Esophagus muscularis mucosa (tissue), 4 donors: Measurements from ENCODE around the gene WDFY3. TPM values are rescaled to one million over a fixed set of nuclear protein-coding genes. Genes with fewer than 3 reads are reported as not detected.

Experiments used
- DNase-seq: peaks from one replicate; pipeline ENCODE4 v3.0.0-alpha.2; 2017; ENCODE audit errors: extremely low spot score
- H3K27ac ChIP-seq, 4 donors: fragments of 200-600 bp; sonication (generic); replicated peaks in 1 of 4; 1 replicate in 3 of 4; 2 replicates in 1 of 4; pipeline ENCODE4 v1.5.1; 2016 to 2019; ENCODE audit warnings: mild to moderate bottlenecking in 1 of 4
- H3K27me3 ChIP-seq, 4 donors: fragments of 200-600 bp; sonication (generic); one replicate each; pipeline versions ENCODE4 v1.5.1 to v1.6.0; 2016 to 2019
- H3K36me3 ChIP-seq, 4 donors: fragments of 200-600 bp; sonication (generic); one replicate each; pipeline ENCODE4 v1.5.1; 2016 to 2019
- H3K4me1 ChIP-seq, 4 donors: fragments of 200-600 bp; sonication (generic); one replicate each; pipeline ENCODE4 v1.5.1; 2016 to 2019
- H3K4me3 ChIP-seq, 4 donors: fragments of 200-600 bp; sonication (generic); 1 replicate in 2 of 4; 2 replicates in 2 of 4; pipeline ENCODE4 v1.5.1; 2016 to 2019; ENCODE audit warnings: mild to moderate bottlenecking in 4 of 4, moderate library complexity in 1 of 4
- H3K9me3 ChIP-seq, 4 donors: fragments of 200-600 bp; sonication (generic); 1 replicate in 3 of 4; 2 replicates in 1 of 4; pipeline ENCODE4 v1.5.1; 2016 to 2019
- CTCF ChIP-seq, 3 experiments: fragments of 200-600 bp in 2 of 3; fragments of 450-650 bp in 1 of 3; sonication (generic) in 2 of 3; IDR thresholded peaks; one replicate each; pipeline ENCODE4 v1.5.1; 2017 to 2019; ENCODE audit warnings: antibody characterized with exemption in 3 of 3, mild to moderate bottlenecking in 2 of 3, moderate library complexity in 1 of 3
- EP300 ChIP-seq: sonication (generic); formaldehyde crosslinking; IDR thresholded peaks from one replicate; pipeline ENCODE4 v1.6.1; 2017; ENCODE audit warnings: antibody characterized with exemption
- POLR2A ChIP-seq: fragments of 450-650 bp; IDR thresholded peaks from one replicate; pipeline ENCODE4 v1.6.1; 2017; ENCODE audit warnings: antibody characterized with exemption, moderate library complexity, mild to moderate bottlenecking, low read depth
- POLR2AphosphoS5 ChIP-seq, 2 donors: sonication (generic); formaldehyde crosslinking; IDR thresholded peaks; one replicate each; pipeline ENCODE4 v1.6.1; 2017; ENCODE audit warnings: antibody characterized with exemption in 2 of 2
- WGBS: methylation state at CpG from one replicate; pipeline ENCODE4 v1.1.5; 2018; 5-methylcytosine and 5-hydroxymethylcytosine counted together
- intact Hi-C: fragments of 100-400 bp; cut with DNase I; formaldehyde crosslinking; loops from one replicate; pipeline ENCODE4 v1.15.1; 2023
- total RNA-seq, 4 donors: library from RNA; depleted of rRNA; stranded (reverse); fragments of >200 nt; gene quantifications; one replicate each; pipeline versions ENCODE4 v1.1.0 to v1.2.1, GENCODE V29; 2016

WDFY3 gene
- total RNA-seq, 4 donors from 2014 or later = 73.1 to 103 (median 100.0) TPM

GRCh38 chr4:84651499-84651898 is 315.0 kb downstream of the WDFY3 start:
- Histone ChIP-seq H3K27me3 (no peaks in the 10 kb centered on the region), H3K9me3 (no peaks in the 10 kb centered on the region), H3K4me3 (no peak overlapping the region), H3K36me3 (no peaks in the 10 kb centered on the region), H3K4me1 (peaks cover 0 to 16% (median 13%) of the 10 kb centered on the region in 4 donors), H3K27ac (no peak overlapping the region)
- intact Hi-C loops = no loop called here
- DNase-seq = no peak
- 88% methylated on average over 1 of the region's 1 CpG for WGBS
- TF ChIP-seq EP300 (no peak), POLR2AphosphoS5 (IDR thresholded peaks at IDR 0.05) (no peak), CTCF (IDR thresholded peaks at IDR 0.05) (no peak), POLR2A (no peak)

DNA sequence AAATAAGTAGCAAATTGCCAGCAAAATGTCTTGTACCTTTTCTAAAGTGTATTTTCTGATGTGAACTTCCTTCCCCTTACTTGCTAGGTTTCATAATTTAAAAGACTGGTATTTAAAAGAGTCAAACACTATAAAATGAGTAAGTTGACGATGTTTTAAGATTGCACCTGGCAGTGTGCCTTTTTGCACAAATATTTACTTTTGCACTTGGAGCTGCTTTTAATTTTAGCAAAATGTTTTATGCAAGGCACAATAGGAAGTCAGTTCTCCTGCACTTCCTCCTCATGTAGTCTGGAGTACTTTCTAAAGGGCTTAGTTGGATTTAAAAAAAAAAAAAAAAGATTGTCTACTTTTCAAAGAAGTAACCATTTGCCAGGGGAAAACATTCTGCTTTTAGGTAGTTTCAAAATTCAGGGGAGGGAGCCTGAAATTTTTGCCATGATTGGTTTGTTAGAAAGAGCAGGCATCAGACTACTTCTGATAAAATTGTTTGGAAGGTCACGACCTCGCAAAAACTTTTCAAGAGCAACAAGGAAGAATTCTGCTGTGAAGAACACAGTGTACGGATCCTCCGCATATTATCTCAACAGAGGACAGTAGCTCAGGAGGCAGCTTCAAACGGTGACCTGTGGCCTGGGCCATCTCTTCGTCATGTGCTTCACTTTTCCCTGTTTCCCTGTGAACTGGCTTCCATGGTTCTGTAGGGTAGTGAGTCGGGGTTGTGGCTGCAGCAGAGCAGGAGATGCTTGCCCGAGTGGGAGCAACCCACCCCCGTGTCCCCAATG is 317.4 kb downstream of the WDFY3 start:
- no peaks in the 10 kb centered on the region for H3K36me3 ChIP-seq
- 80% methylated on average over 10 of the region's 10 CpGs for WGBS
- H3K4me3 ChIP-seq = no peak overlapping the region
- no peak overlapping the region for H3K27ac ChIP-seq
- intact Hi-C loops = no loop called here
- no peaks in the 10 kb centered on the region for H3K9me3 ChIP-seq
- DNase-seq = no peak
- no peaks in the 10 kb centered on the region for H3K27me3 ChIP-seq
- H3K4me1 ChIP-seq = peaks cover 0 to 16% (median 13%) of the 10 kb centered on the region in 4 donors
- TF ChIP-seq EP300 (no peak), POLR2A (no peak), CTCF (IDR thresholded peaks at IDR 0.05) (no peak), POLR2AphosphoS5 (IDR thresholded peaks at IDR 0.05) (no peak)

GRCh38 chr4:84648178-84648577 is 318.3 kb downstream of the WDFY3 start:
- no peaks in the 10 kb centered on the region for H3K27me3 ChIP-seq
- intact Hi-C loops = no loop called here
- H3K27ac ChIP-seq = no peak overlapping the region
- DNase-seq = no peak
- no peaks in the 10 kb centered on the region for H3K9me3 ChIP-seq
- H3K4me3 ChIP-seq = no peak overlapping the region
- WGBS = 73% methylated on average over 1 of the region's 1 CpG
- H3K36me3 ChIP-seq = no peaks in the 10 kb centered on the region
- TF ChIP-seq CTCF (IDR thresholded peaks at IDR 0.05) (no peak), POLR2A (no peak), EP300 (no peak), POLR2AphosphoS5 (IDR thresholded peaks at IDR 0.05) (no peak)
- H3K4me1 ChIP-seq = peaks cover 0 to 16% (median 13%) of the 10 kb centered on the region in 4 donors

GRCh38 chr4:84647312-84647884 is 319.1 kb downstream of the WDFY3 start:
- H3K4me3 ChIP-seq = no peak overlapping the region
- DNase-seq = no peak
- no peaks in the 10 kb centered on the region for H3K27me3 ChIP-seq
- H3K27ac ChIP-seq = no peak overlapping the region
- WGBS = 74% methylated on average over 2 of the region's 2 CpGs
- intact Hi-C loops = no loop called here
- H3K4me1 ChIP-seq = peaks cover 0 to 16% (median 13%) of the 10 kb centered on the region in 4 donors
- TF ChIP-seq POLR2AphosphoS5 (IDR thresholded peaks at IDR 0.05) = no peak
- H3K36me3 ChIP-seq = no peaks in the 10 kb centered on the region
- H3K9me3 ChIP-seq = no peaks in the 10 kb centered on the region

GRCh38 chr4:84644087-84644486 is 322.4 kb downstream of the WDFY3 start:
- Histone ChIP-seq H3K36me3 (peaks cover 0 to 6% (median 0%) of the 10 kb centered on the region in 4 donors), H3K9me3 (no peaks in the 10 kb centered on the region), H3K27me3 (no peaks in the 10 kb centered on the region), H3K4me1 (peaks cover 0 to 12% (median 8%) of the 10 kb centered on the region in 4 donors), H3K27ac (no peak overlapping the region), H3K4me3 (no peak overlapping the region)
- TF ChIP-seq POLR2AphosphoS5 (IDR thresholded peaks at IDR 0.05) = no peak
- no peak for TF ChIP-seq POLR2A
- TF ChIP-seq EP300 = no peak
- TF ChIP-seq CTCF (IDR thresholded peaks at IDR 0.05) = no peak
- intact Hi-C loops = no loop called here
- no peak for DNase-seq
- WGBS = 98% methylated on average over 5 of the region's 5 CpGs
